Brain pericyte (primary cell): ENCODE measurements around the gene EFTUD2.

ENCODE experiments used
- DNase-seq: peaks from one replicate; pipeline ENCODE4 v3.0.0-alpha.2; 2012; ENCODE audit warnings: low read depth, low spot score

EFTUD2 gene

DNA sequence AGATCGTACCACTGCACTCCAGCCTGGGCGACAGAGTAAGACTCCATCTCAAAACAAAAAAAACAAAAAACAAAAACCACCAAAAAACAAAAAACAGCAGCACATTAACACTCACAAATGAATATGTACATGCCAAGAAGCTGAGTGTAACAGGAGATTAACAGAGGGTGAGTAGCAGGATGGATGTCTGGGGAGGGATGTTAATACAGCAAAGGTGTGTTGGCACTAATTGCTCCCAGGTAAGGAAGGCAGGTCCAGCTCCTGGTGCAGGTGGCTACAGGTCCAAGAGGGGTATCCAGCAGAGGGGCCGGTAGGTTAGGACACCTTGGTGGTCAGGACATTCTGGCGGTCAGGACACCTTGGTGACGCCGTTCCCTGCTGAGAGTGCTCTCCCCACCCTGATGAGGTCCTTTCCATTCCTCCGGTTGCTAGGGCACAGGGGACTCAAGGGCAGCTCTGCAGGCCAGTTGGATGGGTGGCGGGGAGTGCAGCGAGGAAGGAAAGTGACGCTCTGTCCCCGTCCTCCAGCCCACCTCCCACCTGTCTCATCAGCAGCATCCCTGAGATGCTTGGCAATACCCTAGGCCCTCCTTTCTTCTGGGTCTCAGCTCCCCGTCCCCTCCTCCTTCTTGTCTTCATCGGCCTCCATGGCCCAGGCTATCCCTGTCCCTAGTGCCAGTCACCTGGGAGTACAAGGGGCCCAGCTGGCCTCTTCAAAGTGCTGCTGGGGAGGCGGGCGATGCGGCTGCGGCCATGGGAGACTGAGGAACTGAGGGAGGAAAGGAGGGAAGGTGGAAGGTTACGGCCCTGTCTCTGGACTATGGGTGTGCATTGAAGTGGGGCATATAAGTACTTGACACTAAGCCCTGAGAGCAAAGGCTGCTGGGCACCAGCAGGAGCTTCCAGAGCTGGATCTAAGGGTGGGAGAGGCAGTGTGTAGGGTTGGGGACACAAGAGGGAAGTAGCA, 26.8 kb upstream of the EFTUD2 start:
- no peak for DNase-seq

DNA sequence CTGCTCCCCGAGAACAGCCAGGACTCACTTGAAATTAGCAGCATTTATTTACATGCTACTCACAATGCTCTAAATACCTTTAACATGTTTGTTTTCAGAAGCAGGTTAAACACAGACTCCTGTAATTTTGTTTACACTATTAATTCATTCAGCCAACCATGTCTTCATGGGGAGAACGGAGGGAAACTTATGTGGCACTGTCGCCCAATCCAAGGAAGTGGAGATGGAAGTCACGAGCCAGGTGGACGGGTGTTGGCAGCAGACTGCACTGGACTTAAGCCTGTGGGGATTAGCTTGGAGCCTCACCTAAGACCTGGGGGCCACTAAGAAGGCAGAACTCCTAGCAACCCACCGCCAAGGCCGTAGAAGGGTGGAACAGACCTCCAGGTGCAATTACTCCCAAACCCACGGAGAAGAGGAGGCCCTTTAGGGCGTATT, 24.9 kb upstream of the EFTUD2 start:
- no peak for DNase-seq

DNA sequence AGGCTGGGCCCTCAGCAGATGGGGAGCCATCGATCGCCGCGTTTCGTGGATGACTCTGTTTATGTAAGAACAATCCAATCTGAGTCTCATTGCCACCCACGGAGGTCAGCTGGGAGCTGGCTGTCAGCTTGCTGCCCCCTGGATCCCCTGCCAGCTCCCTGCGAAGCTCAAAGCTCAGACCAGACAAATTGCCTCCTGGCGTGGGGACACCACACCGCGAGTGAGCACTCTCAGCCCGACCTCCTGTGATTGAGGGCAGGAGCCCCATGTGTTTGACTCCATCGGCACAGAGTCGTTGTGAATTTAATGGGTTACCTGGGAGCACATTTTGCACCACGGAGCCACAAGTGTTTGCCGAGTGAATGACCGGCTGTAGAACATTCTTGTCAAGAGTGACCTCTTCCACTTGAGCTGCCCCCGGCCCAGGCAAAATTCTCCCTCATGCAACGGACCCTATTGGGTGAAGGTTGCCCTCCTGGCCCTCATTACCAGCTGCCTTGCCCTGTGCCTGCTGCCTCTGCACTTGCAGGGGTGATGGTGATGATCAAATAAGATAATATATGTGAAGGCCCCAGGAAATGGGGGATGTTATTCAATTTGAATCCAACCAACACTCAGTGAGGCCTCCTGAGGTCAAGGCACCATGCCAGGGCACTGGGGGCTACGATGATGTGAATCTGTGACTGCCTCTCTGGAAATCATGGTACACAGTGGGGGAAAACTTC, 23.7 kb upstream of the EFTUD2 start:
- DNase-seq = no peak

DNA sequence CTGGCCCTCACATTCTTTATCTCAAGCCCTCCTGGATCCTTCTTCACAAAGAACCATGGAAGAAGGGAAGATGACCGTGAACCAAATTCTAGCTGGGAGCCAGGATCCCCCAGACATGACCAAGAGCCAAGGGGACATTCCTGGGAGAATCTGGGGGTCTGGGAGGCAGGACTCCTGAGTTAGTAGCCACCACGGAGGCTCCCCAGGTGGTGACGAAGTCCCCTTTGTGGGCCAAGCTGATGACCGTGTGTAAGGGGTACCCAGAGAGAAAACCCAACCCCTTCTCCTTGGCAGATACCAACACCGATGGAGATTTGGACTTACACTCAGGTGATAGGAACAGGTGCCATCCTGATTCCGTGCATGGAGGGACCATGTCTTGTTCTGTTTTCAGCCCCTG, 22.9 kb upstream of the EFTUD2 start:
- DNase-seq = no peak

DNA sequence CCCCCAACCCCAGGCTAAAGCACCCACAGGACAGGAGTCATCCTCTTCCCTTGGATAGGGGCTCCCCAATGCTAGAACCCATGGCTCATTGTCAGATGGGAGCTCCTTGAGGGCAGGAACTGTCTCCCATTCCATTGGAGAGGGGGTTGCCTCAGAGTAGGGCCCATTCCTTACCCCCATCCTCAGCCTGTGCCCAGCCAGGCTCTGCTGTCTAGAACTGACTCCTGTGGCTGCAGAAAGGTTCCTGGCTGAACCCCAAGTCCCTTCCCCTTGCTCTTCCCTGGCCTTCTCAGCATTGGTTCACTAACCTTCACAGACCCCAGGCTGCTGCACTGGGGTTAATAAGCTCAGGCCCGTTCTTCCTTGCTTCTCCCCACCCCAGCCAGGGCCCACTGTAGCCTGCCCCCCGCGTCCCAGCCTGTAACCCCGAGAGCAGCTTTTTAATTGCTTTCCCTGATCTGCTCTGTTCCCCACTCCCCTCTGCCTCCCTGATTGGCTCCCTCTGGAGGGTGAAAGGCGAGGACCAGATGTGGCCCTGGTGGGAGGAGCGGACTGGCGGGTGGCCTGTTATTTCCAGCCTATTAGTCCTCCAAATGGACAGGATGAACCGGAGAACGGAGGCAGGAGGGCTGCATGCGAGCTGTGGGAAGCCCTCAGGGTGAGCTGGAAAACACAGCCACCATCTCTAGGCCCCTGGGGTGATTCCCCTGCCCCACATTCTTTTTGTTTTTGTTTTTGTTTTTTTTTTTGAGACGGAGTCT, 22.1 kb upstream of the EFTUD2 start:
- no peak for DNase-seq

DNA sequence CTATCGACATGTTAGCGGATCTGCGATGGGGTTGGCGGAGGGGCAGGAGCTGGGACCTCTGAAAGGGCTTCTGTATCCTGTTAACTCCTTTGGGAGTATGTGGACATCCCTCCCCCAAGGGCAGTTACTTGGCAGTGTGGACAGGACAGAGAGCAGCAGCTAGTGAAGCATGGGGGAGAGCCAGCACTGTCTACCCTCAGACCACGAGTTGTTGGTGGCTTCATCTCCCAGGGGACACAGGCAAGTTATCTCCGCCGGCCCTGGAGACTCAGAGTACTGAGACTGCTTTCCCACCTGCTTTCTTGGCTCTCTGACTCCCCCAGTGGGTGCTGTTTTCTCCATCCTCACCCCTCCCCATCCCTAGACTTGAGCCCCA, 21.3 kb upstream of the EFTUD2 start:
- DNase-seq = no peak

DNA sequence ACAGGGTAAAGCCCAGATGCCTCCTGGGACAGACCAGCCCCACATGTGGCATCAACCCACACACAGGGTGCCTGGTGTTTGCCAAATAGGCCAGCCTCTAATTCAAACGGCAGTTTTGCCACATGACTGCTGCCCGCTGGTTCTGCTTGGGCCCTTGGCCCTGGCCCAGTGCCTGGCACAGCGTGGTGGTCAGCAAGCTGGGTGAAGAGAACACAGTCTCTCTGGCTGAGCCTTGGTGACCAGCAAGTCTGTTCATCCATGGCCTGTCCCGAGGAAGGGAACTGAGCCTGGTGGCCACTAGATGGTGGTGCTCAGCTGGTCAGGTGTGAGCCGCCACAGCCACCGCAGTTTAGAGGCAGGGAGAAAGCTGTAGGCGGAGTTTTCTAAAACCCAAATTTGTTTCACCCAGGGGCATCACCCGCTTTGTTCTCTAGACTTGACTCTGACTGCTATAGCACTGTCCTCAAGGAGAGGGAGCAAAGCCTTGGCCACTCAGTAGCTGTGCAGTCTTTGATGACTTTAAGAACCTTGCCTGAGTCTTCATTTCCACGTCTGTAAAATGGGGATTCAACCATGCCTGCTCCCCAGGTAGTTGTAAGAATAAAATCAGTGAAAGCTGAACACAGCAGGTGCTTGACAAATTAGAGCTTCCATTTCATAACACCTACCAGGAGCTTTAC, 20.8 kb upstream of the EFTUD2 start:
- DNase-seq = peak; percentile 42

DNA sequence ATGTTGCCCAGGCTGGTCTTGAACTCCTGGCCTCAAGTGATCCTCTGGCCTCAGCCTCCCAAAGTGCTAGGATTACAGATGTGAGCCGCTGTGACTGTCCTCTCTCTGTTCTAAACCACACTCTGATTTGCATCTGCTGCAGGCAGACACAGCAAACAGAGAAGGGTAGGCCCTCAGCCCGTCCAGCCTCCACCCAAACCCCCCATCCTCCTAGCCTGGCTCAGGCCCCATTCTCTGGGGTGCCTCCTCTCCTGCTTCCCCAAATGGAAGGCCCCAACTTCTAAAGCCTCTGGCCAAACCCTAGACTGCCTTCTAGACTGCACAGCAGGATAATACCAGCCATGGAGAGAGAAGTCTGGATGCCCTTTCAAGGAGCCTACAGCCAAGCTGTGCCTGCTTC, 20.2 kb upstream of the EFTUD2 start:
- DNase-seq = no peak

DNA sequence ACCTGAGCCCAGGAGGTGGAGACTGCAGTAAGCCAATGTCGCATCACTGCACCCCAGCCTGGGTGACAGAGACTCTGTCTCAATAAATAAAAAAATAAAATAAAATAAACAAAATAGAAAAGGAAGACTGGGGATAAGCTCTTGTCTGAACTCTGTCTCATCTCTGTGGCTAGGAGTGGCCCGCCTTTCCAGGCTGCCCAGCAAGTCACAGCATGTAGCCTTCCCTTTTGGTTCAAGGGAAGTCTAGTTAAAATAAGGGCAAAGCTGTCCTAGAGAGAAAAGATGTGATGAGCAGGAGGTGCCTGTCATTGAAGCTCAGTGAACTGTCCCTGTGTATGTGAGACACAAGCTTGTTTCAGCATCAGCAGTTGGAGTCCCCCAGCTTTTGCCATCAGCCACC, 18.8 kb upstream of the EFTUD2 start:
- DNase-seq = no peak

DNA sequence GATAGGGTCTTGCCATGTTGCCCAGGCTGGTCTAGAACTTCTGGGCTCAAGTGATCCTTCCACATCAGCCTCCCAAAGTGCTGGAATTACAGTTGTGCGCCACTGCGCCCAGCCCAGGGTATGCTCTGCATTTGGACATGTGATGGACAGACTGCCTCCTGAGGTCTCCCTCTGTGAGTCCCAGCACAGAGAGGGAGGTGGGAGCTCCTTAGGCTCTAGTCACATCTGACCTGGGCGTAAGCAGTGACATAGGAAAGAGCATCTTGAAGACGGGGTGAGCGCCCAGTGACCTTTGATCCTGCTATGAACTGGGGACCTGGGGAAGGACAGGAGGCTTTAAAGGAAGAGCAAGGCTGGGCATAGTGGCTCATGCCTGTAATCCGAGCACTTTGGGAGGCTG, 18.2 kb upstream of the EFTUD2 start:
- no peak for DNase-seq

DNA sequence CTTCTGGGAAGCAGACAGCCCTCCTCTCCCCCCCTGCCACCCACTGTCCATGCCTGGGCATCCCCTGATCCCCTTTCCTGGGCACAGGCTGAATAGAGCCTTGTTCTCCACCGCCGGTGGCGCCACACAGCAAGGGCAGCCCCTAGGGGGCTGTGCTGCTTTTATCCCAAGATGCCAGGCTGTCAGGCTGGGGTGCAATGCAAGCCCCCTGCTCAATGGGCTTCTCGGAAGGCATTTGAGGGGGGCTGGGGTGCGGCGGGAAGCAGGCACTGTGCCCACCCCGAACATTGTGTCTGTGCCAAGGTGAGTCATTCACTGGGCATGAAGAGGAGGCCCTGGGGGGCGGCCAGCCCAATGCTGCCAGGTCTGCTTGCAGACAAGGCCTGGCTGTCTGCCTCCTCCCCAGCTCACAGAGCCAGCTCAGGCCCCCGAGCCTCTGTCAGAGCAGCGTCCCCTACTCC, 17.6 kb upstream of the EFTUD2 start:
- DNase-seq = no peak

DNA sequence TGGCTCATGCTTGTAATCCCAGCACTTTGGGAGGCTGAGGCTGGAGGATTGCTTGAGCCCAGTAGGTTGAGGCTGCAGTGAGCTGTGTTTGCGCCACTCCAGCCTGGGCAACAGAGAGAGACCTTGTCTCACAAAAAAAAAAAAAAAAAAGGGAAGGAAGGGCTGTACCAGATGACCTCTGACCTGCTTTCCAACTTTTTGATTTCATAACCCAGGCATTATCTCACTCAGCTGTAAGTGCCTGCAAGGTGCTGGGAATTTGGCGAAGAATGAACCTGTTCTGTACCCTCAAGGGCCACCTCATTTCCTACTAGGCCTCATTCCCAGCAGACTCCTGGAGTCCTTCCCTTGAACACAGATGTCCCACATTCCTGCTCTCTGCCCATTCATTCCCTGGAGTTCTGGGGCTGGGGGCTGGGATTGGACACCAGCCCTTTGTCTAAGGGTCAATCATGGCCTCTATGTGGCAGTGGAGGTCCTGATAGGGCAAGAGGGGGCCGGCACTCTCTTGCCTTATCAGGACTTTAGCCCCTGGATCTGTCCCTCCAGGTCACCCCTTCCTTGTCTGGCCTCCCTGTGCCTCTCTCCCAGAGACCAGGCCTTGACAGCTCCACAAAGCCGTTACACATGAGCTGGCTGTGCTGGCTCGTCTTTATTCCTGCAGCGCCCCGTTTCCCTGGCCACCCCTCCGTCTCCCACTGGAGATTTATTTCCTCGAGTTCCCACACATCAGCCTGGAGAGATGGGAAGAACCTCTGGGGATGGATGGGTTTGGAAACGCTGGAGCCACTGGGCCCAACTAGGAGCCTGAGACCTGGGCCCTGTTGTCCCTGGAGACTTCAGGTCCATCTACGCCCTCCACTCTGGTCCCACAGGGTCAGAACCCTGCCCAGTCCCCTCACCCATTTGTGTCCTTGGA, 16.9 kb upstream of the EFTUD2 start:
- no peak for DNase-seq

DNA sequence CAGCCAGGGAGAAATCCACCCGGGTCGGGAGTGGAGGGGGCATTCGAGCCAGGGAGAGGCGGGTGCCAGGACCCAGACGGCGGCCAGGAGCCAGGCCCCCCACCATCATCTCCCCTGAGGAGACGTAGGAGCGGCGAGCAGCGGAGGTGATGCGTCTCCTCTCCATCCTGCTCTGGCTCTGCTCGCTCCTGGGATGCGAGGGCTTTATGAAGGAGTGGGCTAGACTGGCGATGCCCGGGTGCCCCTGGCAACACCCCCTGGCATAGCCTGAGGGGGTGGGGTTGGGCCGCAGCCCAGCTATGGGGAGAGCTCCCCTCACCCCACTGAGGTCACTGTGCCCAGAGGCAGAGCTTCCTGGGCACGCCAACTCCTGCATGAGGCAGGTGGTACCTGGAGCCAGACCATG, 16.1 kb upstream of the EFTUD2 start, which contains the start of gene GFAP:
GFAP (minus strand) TSS at position 180 of the 406 bp plus-strand sequence; CDS start at position 166, 14 bp downstream.
- no peak for DNase-seq

DNA sequence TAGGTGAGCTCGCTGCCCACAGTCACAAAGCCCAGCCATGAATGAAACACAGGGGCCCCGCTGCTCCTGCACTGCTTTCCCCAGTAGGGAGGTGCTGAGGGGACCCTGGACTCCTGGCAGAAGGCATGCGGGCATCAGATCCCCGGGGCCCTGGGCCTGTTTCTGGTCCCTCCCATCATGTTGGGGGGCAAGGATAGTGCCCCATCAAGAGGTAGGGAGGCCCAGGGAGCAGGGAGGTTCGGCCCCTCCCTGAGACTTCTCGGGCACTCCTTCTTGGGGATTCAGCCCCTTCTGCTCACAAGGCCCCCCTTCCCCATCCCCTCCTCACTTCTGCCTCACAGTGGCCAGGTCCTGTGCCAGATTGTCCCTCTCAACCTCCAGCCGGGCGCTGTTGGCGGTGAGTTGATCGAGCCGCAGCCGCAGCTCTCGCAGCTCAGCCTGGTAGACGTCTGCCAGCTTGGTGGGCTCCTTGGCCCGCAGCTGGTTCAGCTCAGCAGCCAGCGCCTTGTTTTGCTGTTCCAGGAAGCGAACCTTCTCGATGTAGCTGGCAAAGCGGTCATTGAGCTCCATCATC, 15.5 kb upstream of the EFTUD2 start:
- no peak for DNase-seq

DNA sequence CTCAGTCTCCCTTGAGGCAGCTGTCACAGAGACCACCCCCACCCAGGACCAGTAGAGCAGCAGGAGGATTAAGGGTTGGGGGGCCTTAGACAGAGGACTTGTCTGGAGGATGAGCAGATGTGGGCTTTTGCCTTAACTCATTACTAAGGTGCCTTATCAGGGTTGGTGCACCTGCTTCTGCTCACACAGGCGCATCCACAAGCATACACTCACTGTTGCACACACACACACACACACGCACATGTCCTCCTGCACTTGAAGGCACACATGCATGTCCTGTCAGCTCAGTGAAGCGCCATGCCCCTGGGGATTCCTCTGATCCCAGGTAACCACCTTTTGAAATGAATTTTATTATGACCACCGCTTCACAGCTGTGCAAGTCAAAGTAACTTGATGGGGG, 14.9 kb upstream of the EFTUD2 start:
- no peak for DNase-seq

DNA sequence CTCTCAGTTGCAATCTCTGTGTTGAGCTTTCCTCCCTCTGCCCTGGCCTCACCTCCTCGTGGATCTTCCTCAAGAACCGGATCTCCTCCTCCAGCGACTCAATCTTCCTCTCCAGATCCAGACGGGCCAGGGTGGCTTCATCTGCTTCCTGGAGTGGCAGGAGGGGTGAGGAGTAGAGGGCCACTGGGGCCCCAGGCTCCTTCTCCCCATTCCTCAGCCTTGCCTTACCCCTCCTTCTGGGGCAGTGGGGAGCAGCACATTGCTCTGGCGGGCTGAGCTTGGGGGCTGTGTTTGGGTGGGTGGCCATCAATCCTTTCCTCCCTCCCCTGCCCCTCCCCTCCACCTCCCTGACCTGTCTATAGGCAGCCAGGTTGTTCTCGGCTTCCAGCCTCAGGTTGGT, 14.4 kb upstream of the EFTUD2 start:
- DNase-seq = no peak

DNA sequence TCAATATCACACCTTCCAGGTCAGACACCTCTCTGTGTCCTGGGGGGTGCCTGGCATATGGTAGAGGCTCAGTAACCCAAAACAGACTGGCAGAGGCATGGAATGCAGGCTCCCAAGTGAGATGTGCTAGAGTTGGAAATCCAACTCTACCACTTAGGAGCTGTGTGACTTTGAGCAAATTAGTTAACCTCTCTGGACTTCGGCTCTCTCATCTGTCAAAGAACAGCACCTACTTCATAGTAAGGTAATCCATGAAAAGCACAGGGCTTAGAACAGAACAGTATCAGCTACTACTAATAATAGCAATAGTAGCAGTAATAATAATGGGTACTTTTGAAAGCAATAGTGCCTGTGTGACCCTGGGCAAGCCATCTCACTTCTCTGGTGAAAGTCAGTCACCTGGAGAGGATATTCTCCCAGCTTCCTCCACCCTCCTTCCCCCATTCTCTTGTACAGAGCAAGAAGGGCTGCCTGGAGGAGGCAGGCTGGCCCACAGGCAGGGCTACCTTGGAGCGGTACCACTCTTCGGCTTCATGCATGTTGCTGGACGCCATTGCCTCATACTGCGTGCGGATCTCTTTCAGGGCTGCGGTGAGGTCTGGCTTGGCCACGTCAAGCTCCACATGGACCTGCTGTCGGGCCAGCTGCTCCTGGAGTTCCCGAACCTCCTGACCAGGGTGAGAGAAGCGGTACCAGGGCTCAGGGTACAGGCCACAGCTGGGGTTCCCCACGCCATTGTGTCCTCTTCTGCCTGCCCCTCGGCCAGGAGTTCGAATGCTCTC, 13.7 kb upstream of the EFTUD2 start:
- no peak for DNase-seq

DNA sequence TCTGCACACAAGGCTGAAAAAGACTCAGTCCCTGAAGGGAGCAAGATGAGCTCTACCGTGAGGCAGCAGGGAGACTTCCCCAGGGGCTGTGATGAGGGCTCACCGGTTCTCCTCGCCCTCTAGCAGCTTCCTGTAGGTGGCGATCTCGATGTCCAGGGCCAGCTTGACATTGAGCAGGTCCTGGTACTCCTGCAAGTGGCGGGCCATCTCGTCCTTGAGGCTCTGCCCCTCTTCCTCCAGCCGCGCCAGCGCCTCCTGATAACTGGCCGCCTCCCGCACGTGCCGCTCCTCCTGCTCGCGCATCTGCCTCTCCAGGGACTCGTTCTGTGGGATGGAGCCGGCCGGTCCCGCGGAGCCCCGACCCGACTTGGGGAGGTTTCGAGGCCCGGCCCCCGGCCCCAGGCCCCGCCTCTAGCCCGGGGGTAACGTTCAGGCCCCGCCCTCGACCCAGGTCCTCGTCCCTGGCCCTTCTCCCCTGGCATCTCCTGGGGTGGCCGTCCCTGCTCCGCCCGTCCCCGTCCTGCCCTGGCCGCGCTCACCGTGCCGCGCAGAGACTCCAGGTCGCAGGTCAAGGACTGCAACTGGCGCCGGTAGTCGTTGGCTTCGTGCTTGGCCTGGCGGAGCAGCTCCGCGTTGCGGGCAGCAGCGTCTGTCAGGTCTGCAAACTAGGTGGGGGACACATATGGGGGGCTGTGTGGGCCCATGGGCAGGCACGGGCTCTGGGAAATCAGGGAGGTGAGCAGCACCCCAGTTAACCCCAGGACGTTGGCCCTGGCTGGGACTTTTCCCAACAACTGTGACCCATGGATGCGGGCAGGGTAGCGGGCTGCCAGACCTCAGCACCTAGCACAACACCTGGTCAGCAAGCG, 12.1 kb upstream of the EFTUD2 start:
- no peak for DNase-seq
